Astrocyte (in vitro differentiated cells and primary cell): Measurements from ENCODE around the gene METTL25. TPM values are rescaled to one million over a fixed set of nuclear protein-coding genes. Genes with fewer than 3 reads are reported as not detected.

Experiments
- DNase-seq: peaks from one replicate; pipeline ENCODE4 v3.0.0-alpha.2; 2010; ENCODE audit warnings: low read depth
- FAIRE-seq: peaks from 2 replicates; lab custom pipeline; 2011; peaks lifted over from hg19 to GRCh38; lab: Jason Lieb, UNC
- H2AFZ ChIP-seq: 2 replicates; pipeline ENCODE4 v1.6.0; 2012; ENCODE audit warnings: low read depth, low read length, inconsistent platforms
- H3K27ac ChIP-seq: 2 replicates; pipeline ENCODE4 v1.5.1; 2011; ENCODE audit warnings: low read depth, low read length, inconsistent platforms
- H3K27me3 ChIP-seq: 2 replicates; pipeline ENCODE4 v1.6.0; 2011; ENCODE audit warnings: low read length, inconsistent platforms; ENCODE audit not compliant: insufficient read depth
- H3K36me3 ChIP-seq: 2 replicates; pipeline ENCODE4 v1.5.1; 2011; ENCODE audit warnings: low read length, inconsistent platforms; ENCODE audit not compliant: insufficient read depth
- H3K4me1 ChIP-seq: 2 replicates; pipeline ENCODE4 v1.5.1; 2011; ENCODE audit warnings: low read length, inconsistent platforms; ENCODE audit not compliant: insufficient read depth
- H3K4me2 ChIP-seq: 2 replicates; pipeline ENCODE4 v1.6.0; 2012; ENCODE audit warnings: low read length, inconsistent platforms
- H3K4me3 ChIP-seq: 2 replicates; pipeline ENCODE4 v1.5.1; 2011; ENCODE audit warnings: low read depth, mild to moderate bottlenecking, low read length, inconsistent platforms; ENCODE audit not compliant: insufficient read depth
- H3K79me2 ChIP-seq: 2 replicates; pipeline ENCODE4 v1.6.0; 2012; ENCODE audit warnings: mild to moderate bottlenecking, low read length, inconsistent platforms; ENCODE audit not compliant: insufficient read depth
- H3K9ac ChIP-seq: 2 replicates; pipeline ENCODE4 v1.6.0; 2012; ENCODE audit warnings: mild to moderate bottlenecking, low read length, inconsistent platforms
- H3K9me3 ChIP-seq: 2 replicates; pipeline ENCODE4 v1.5.1; 2012; ENCODE audit warnings: low read depth, mild to moderate bottlenecking, low read length, inconsistent platforms; ENCODE audit not compliant: insufficient read depth
- H4K20me1 ChIP-seq: 2 replicates; pipeline ENCODE4 v1.6.0; 2012; ENCODE audit warnings: low read length, inconsistent platforms; ENCODE audit not compliant: insufficient read depth
- H3K27ac Mint-ChIP-seq: one replicate; pipeline ENCODE4 v1.8.0; 2021; ENCODE audit warnings: mild to moderate bottlenecking, mixed read lengths; ENCODE audit not compliant: unreplicated experiment
- H3K27me3 Mint-ChIP-seq: one replicate; pipeline ENCODE4 v1.8.0; 2021; ENCODE audit warnings: low read depth, mixed read lengths; ENCODE audit not compliant: unreplicated experiment
- H3K36me3 Mint-ChIP-seq: one replicate; pipeline ENCODE4 v1.8.0; 2021; ENCODE audit warnings: low read depth, mixed read lengths; ENCODE audit not compliant: unreplicated experiment
- H3K4me1 Mint-ChIP-seq: one replicate; pipeline ENCODE4 v1.8.0; 2021; ENCODE audit warnings: low read depth, mixed read lengths; ENCODE audit not compliant: unreplicated experiment
- H3K4me3 Mint-ChIP-seq: one replicate; pipeline ENCODE4 v1.8.0; 2021; ENCODE audit warnings: mild to moderate bottlenecking, moderate library complexity, mixed read lengths; ENCODE audit not compliant: unreplicated experiment
- H3K9me3 Mint-ChIP-seq: one replicate; pipeline ENCODE4 v1.8.0; 2021; ENCODE audit warnings: mild to moderate bottlenecking, mixed read lengths; ENCODE audit not compliant: unreplicated experiment
- EZH2 ChIP-seq: IDR thresholded peaks from 2 replicates; pipeline ENCODE4 v1.6.1; 2012; ENCODE audit warnings: mild to moderate bottlenecking, low read length, inconsistent platforms; ENCODE audit not compliant: insufficient read depth
- total RNA-seq: library from RNA; stranded (reverse); gene quantifications from 2 replicates; pipeline ENCODE4 v1.2.1, GENCODE V29; 2021
- TF ChIP-seq, protein P1 (sequence below): IDR thresholded peaks from 2 replicates; pipeline ENCODE4 v1.5.1; 2011; ENCODE audit warnings: low read depth, mild to moderate bottlenecking, inconsistent platforms, low read length, moderate library complexity; ENCODE audit not compliant: insufficient read depth

METTL25 gene
- total RNA-seq, 1 donor from 2014 or later, result 9.4 TPM

DNA sequence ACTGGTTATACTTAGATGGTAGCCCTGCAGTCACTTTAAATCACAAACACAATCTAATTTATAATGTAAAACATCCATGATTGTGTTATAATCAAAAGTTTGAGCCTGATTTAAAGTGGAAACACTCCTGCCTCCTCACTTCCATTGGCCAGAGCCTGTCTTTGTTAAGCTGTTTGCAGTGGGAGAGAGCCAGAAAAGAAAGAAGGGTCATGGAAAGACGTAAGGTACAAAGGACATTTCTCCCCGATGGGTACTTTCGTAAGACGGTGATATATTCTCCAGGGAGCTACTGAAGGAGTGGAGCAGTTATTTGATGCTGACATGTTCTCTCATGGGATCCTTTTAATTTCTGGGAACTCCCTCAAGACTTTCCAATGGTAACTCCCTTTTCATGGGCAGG lies 164.0 kb downstream of the METTL25 start:
- no peak overlapping the region for H3K27ac ChIP-seq
- H4K20me1 ChIP-seq, result no peaks in the 10 kb centered on the region
- no peaks in the 10 kb centered on the region for H3K9me3 ChIP-seq
- FAIRE-seq, result no peak
- H3K4me1 ChIP-seq, result no peaks in the 10 kb centered on the region
- no peak for DNase-seq
- H3K27me3 ChIP-seq, result no peaks in the 10 kb centered on the region
- H3K4me1 Mint-ChIP-seq, result peaks cover 7% of the 10 kb centered on the region
- H3K9ac ChIP-seq, result no peak overlapping the region
- no peaks in the 10 kb centered on the region for H3K27me3 Mint-ChIP-seq
- H3K27ac Mint-ChIP-seq, result no peak overlapping the region
- no peaks in the 10 kb centered on the region for H3K36me3 Mint-ChIP-seq
- TF ChIP-seq EZH2, result no peak
- no peak overlapping the region for H3K4me3 ChIP-seq
- no peaks in the 10 kb centered on the region for H3K36me3 ChIP-seq
- no peaks in the 10 kb centered on the region for H3K9me3 Mint-ChIP-seq
- no peak overlapping the region for H3K4me3 Mint-ChIP-seq
- no peak overlapping the region for H2AFZ ChIP-seq
- no peaks in the 10 kb centered on the region for H3K79me2 ChIP-seq
- no peak overlapping the region for H3K4me2 ChIP-seq

DNA sequence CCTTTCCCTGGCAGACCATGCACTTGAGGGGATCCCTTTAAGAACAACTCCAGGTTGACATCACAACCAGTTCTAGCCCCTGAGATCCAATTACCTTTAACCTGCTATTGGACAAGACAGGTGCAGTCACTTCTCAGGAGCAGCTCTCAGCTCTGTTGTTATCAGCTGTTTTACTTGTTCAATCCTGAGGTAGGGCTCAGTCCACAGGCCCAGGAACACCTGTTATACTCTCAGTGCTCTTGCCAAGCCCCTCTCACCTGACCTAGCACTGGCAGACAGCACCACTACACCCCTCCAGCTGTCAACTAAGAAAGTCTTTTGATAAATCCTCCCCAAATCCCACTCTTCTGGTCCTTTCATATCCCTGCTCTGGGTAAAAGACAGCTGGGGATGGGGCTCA lies 164.4 kb downstream of the METTL25 start:
- Histone ChIP-seq H3K36me3 (no peaks in the 10 kb centered on the region), H3K9me3 (no peaks in the 10 kb centered on the region), H2AFZ (no peak overlapping the region), H3K27ac (no peak overlapping the region), H3K79me2 (no peaks in the 10 kb centered on the region), H3K27me3 (no peaks in the 10 kb centered on the region), H4K20me1 (no peaks in the 10 kb centered on the region), H3K9ac (no peak overlapping the region), H3K4me1 (no peaks in the 10 kb centered on the region), H3K4me2 (no peak overlapping the region), H3K4me3 (no peak overlapping the region)
- TF ChIP-seq, protein P1, sequence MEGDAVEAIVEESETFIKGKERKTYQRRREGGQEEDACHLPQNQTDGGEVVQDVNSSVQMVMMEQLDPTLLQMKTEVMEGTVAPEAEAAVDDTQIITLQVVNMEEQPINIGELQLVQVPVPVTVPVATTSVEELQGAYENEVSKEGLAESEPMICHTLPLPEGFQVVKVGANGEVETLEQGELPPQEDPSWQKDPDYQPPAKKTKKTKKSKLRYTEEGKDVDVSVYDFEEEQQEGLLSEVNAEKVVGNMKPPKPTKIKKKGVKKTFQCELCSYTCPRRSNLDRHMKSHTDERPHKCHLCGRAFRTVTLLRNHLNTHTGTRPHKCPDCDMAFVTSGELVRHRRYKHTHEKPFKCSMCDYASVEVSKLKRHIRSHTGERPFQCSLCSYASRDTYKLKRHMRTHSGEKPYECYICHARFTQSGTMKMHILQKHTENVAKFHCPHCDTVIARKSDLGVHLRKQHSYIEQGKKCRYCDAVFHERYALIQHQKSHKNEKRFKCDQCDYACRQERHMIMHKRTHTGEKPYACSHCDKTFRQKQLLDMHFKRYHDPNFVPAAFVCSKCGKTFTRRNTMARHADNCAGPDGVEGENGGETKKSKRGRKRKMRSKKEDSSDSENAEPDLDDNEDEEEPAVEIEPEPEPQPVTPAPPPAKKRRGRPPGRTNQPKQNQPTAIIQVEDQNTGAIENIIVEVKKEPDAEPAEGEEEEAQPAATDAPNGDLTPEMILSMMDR, result no peak
- no peak for TF ChIP-seq EZH2
- H3K4me3 Mint-ChIP-seq, result no peak overlapping the region
- peaks cover 7% of the 10 kb centered on the region for H3K4me1 Mint-ChIP-seq
- H3K27me3 Mint-ChIP-seq, result no peaks in the 10 kb centered on the region
- H3K36me3 Mint-ChIP-seq, result no peaks in the 10 kb centered on the region
- no peak overlapping the region for H3K27ac Mint-ChIP-seq
- DNase-seq, result no peak
- no peaks in the 10 kb centered on the region for H3K9me3 Mint-ChIP-seq
- FAIRE-seq, result no peak

DNA sequence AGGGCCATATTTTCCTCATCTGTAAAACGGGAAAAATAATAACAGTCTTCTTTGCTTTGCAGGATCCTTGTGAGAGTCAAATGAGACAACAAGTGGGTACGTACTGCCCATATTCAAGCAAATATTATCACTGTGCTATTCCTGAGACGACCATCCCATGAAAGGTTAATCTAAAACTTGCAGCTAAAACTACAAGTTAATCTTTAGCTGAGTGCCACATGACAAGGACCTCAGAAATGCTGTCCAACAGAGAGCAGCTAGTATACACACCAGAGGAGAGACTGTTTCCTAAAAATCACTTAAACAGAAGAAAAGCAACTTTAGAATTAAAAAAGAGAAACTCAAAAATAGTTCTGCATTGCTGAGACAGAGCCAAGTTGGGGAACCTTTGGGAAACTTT lies 165.7 kb downstream of the METTL25 start:
- Histone ChIP-seq H3K4me1 (no peaks in the 10 kb centered on the region), H3K4me3 (no peak overlapping the region), H3K36me3 (no peaks in the 10 kb centered on the region), H2AFZ (no peak overlapping the region), H3K27ac (no peak overlapping the region), H3K4me2 (no peak overlapping the region), H3K79me2 (no peaks in the 10 kb centered on the region), H4K20me1 (no peaks in the 10 kb centered on the region), H3K27me3 (no peaks in the 10 kb centered on the region), H3K9ac (no peak overlapping the region), H3K9me3 (no peaks in the 10 kb centered on the region)
- DNase-seq (no peak), FAIRE-seq (no peak)
- H3K27me3 Mint-ChIP-seq, result no peaks in the 10 kb centered on the region
- no peak overlapping the region for H3K4me3 Mint-ChIP-seq
- H3K36me3 Mint-ChIP-seq, result no peaks in the 10 kb centered on the region
- no peaks in the 10 kb centered on the region for H3K9me3 Mint-ChIP-seq
- no peak overlapping the region for H3K27ac Mint-ChIP-seq
- H3K4me1 Mint-ChIP-seq, result peaks cover 7% of the 10 kb centered on the region
- TF ChIP-seq, protein P1, result no peak
- TF ChIP-seq EZH2, result no peak
